Erythroblast (primary cell): ENCODE data around the gene KRCC1.
A peak's percentile ranks its signal among the peaks of the same experiment; 100 is the strongest.
"Not testable (repeated sequence)": the region's sequence is repeated elsewhere in the genome, so short reads cannot be mapped to it uniquely, and the experiment has no call there.

Experiments used
- DNase-seq, 2 experiments: peaks; one replicate each; lab custom pipeline; 2025; lab: John Stamatoyannopoulos, UW
- GATA1 ChIP-seq: IDR thresholded peaks from 2 replicates; pipeline ENCODE4 v1.6.1; 2011; ENCODE audit warnings: low read depth, mild to moderate bottlenecking, control low read depth, low read length, moderate library complexity
- POLR2A ChIP-seq: IDR thresholded peaks from 2 replicates; pipeline ENCODE4 v1.6.1; 2011; ENCODE audit warnings: mild to moderate bottlenecking, low read length

The KRCC1 gene

GRCh38 chr2:88042476-88042875, 13.1 kb downstream of the KRCC1 start:
- no peak for DNase-seq
- TF ChIP-seq GATA1: no peak
- TF ChIP-seq POLR2A: no peak

- no peak for TF ChIP-seq GATA1
- no peak for TF ChIP-seq POLR2A
- DNase-seq: no peak
Measured at GRCh38 chr2:88038263-88039105, 17.1 kb downstream of the KRCC1 start.

- no peak for DNase-seq
- TF ChIP-seq GATA1 (no peak), POLR2A (no peak)
Measured at GRCh38 chr2:88036606-88037005, 19.0 kb downstream of the KRCC1 start.

GRCh38 chr2:88036182-88036581, 19.4 kb downstream of the KRCC1 start:
- no peak for DNase-seq
- TF ChIP-seq POLR2A: no peak
- no peak for TF ChIP-seq GATA1

GRCh38 chr2:88032070-88032702, 23.4 kb downstream of the KRCC1 start:
- no peak for DNase-seq
- TF ChIP-seq POLR2A (no peak), GATA1 (no peak)

GRCh38 chr2:88028931-88029330, 26.7 kb downstream of the KRCC1 start:
- TF ChIP-seq POLR2A: no peak
- DNase-seq: no peak

- DNase-seq: peak in 1 of 2 experiments; percentile 28
- TF ChIP-seq POLR2A (no peak), GATA1 (no peak)
Measured at GRCh38 chr2:88027697-88028389, 27.7 kb downstream of the KRCC1 start.

- no peak for DNase-seq
- no peak for TF ChIP-seq POLR2A
- no peak for TF ChIP-seq GATA1
Measured at GRCh38 chr2:88024509-88024908, 31.1 kb downstream of the KRCC1 start.

GRCh38 chr2:88022669-88022921, 33.0 kb downstream of the KRCC1 start:
- DNase-seq: no peak
- TF ChIP-seq GATA1 (no peak), POLR2A (no peak)

- TF ChIP-seq GATA1 (no peak), POLR2A (no peak)
- peak in 1 of 2 experiments; percentile 13 for DNase-seq
Measured at GRCh38 chr2:88019985-88020384, 35.6 kb downstream of the KRCC1 start.

- TF ChIP-seq POLR2A (no peak), GATA1 (no peak)
- no peak for DNase-seq
Measured at GRCh38 chr2:88018909-88019308, 36.7 kb downstream of the KRCC1 start.

GRCh38 chr2:88018077-88018805, 37.3 kb downstream of the KRCC1 start:
- peak in 1 of 2 experiments; percentile 23 for DNase-seq

GRCh38 chr2:88017780-88018038, 37.9 kb downstream of the KRCC1 start:
- not testable (repeated sequence) for DNase-seq
